Adrenal gland (tissue), 5 donors: ENCODE measurements around the gene BANF2.
A peak's percentile ranks its signal among the peaks of the same experiment; 100 is the strongest.

Source experiments
- POLR2A ChIP-seq, 2 donors: fragments of 450-650 bp; IDR thresholded peaks; one replicate each; pipeline ENCODE4 v1.6.1; 2017; ENCODE audit warnings: antibody characterized with exemption in 2 of 2, mild to moderate bottlenecking in 2 of 2, moderate library complexity in 1 of 2
- TF ChIP-seq, protein P1 (sequence below), 6 experiments: fragments of 450-650 bp in 4 of 6; fragments of 200-600 bp in 2 of 6; sonication (generic) in 1 of 6; IDR thresholded peaks; 1 replicate in 5 of 6; 2 replicates in 1 of 6; pipeline versions ENCODE4 v1.5.1 to v1.8.0; 2016 to 2021; ENCODE audit warnings: antibody characterized with exemption in 6 of 6, mild to moderate bottlenecking in 2 of 6, moderate library complexity in 1 of 6
- donor health status: DM: no; HTN: no; CAD: no.

DNA sequence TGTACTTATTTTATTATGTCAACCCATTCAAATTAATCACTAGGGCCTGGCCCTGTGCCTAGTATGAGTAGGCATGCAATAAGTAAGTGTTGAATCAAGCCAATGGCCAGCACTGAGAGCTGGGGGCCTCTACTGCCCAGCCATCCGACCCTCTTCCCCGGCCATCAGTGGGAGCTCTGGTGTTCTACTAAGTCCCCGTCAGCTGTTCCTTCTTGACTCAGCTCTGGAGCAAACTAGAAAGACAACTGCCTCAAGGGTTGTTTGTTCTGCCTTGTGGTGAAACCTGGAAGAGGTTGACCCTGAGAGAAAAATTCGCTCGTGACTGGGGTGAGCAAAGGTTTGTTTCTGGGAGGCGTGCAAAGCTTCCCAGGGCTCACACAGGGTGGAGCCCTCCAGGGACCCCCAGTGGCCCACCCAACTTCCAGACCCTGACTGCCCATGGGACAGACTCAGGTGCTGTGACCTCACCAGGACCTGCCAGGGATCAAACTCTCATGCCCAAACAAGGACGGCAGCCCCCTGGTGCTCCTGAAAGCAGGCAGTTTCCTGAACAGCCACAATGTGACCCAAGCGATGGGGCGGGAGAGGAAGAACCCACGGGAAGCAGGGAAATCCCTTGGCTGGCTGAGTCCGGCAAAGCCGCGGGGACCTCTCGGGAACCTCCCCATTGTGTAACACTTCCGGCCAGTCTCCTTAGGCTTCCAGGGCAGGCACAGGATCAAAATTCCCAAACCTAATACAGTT lies 50.4 kb downstream of the BANF2 start:
- TF ChIP-seq, protein P1, sequence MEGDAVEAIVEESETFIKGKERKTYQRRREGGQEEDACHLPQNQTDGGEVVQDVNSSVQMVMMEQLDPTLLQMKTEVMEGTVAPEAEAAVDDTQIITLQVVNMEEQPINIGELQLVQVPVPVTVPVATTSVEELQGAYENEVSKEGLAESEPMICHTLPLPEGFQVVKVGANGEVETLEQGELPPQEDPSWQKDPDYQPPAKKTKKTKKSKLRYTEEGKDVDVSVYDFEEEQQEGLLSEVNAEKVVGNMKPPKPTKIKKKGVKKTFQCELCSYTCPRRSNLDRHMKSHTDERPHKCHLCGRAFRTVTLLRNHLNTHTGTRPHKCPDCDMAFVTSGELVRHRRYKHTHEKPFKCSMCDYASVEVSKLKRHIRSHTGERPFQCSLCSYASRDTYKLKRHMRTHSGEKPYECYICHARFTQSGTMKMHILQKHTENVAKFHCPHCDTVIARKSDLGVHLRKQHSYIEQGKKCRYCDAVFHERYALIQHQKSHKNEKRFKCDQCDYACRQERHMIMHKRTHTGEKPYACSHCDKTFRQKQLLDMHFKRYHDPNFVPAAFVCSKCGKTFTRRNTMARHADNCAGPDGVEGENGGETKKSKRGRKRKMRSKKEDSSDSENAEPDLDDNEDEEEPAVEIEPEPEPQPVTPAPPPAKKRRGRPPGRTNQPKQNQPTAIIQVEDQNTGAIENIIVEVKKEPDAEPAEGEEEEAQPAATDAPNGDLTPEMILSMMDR (IDR thresholded peaks at IDR 0.05), result peak in 1 of 6 experiments; percentile 17
- TF ChIP-seq POLR2A (IDR thresholded peaks at IDR 0.05), result no peak
